Vagina (tissue), 2 donors: ENCODE results near the gene DLEC1. TPM values are rescaled to one million over a fixed set of nuclear protein-coding genes. Genes with fewer than 3 reads are reported as not detected.

Source experiments
- DNase-seq, 2 donors: peaks; one replicate each; pipeline ENCODE4 v3.0.0-alpha.2; 2017; ENCODE audit errors: extremely low spot score in 2 of 2
- H3K27ac ChIP-seq: fragments of 200-600 bp; sonication (generic); one replicate; pipeline ENCODE4 v1.5.1; 2019
- H3K27me3 ChIP-seq: fragments of 200-600 bp; sonication (generic); one replicate; pipeline ENCODE4 v1.5.1; 2019
- H3K36me3 ChIP-seq, 2 donors: fragments of 200-600 bp; sonication (generic); one replicate each; pipeline ENCODE4 v1.5.1; 2017 to 2019
- H3K4me1 ChIP-seq: fragments of 200-600 bp; sonication (generic); one replicate; pipeline ENCODE4 v1.5.1; 2019
- H3K4me3 ChIP-seq, 2 donors: fragments of 200-600 bp; sonication (generic); 1 replicate in 1 of 2; 2 replicates in 1 of 2; pipeline ENCODE4 v1.5.1; 2016 to 2019
- H3K9me3 ChIP-seq: fragments of 200-600 bp; sonication (generic); one replicate; pipeline ENCODE4 v1.5.1; 2019
- POLR2A ChIP-seq, 2 donors: fragments of 450-650 bp; IDR thresholded peaks; one replicate each; pipeline ENCODE4 v1.6.1; 2017; ENCODE audit warnings: antibody characterized with exemption in 2 of 2, mild to moderate bottlenecking in 2 of 2, moderate library complexity in 2 of 2
- POLR2AphosphoS5 ChIP-seq, 2 donors: sonication (generic); formaldehyde crosslinking; IDR thresholded peaks; one replicate each; pipeline ENCODE4 v1.9.0; 2017; ENCODE audit warnings: antibody characterized with exemption in 2 of 2, mild to moderate bottlenecking in 2 of 2, low read depth in 1 of 2; ENCODE audit not compliant: insufficient read depth in 1 of 2
- intact Hi-C: fragments of 100-400 bp; cut with DNase I; formaldehyde crosslinking; loops from one replicate; pipeline ENCODE4 v1.15.1; 2023
- total RNA-seq: library from RNA; depleted of rRNA; stranded (reverse); fragments of >200 nt; gene quantifications from one replicate; pipeline ENCODE4 v1.2.3, GENCODE V29; 2016
- TF ChIP-seq, protein P1 (sequence below), 3 experiments: fragments of 450-650 bp in 2 of 3; fragments of 200-600 bp in 1 of 3; sonication (generic) in 1 of 3; IDR thresholded peaks; one replicate each; pipeline ENCODE4 v1.5.1; 2017 to 2019; ENCODE audit warnings: antibody characterized with exemption in 3 of 3, mild to moderate bottlenecking in 2 of 3, moderate library complexity in 2 of 3

DLEC1 gene
- total RNA-seq, 1 donor from 2014 or later, result 0.25 TPM

GRCh38 chr3:38006445-38006995 lies 32.5 kb upstream of the DLEC1 start:
- H3K27me3 ChIP-seq, result no peaks in the 10 kb centered on the region
- DNase-seq, result no peak
- intact Hi-C loops, result loop anchor here (10.0 kb wide), 1 partner anchor 152 kb away; no protein-coding TSS in a partner anchor
- no peak for TF ChIP-seq POLR2AphosphoS5 (IDR thresholded peaks at IDR 0.05; ENCODE audit: insufficient read depth in 1 of 2, low read depth in 1 of 2)
- TF ChIP-seq, protein P1, sequence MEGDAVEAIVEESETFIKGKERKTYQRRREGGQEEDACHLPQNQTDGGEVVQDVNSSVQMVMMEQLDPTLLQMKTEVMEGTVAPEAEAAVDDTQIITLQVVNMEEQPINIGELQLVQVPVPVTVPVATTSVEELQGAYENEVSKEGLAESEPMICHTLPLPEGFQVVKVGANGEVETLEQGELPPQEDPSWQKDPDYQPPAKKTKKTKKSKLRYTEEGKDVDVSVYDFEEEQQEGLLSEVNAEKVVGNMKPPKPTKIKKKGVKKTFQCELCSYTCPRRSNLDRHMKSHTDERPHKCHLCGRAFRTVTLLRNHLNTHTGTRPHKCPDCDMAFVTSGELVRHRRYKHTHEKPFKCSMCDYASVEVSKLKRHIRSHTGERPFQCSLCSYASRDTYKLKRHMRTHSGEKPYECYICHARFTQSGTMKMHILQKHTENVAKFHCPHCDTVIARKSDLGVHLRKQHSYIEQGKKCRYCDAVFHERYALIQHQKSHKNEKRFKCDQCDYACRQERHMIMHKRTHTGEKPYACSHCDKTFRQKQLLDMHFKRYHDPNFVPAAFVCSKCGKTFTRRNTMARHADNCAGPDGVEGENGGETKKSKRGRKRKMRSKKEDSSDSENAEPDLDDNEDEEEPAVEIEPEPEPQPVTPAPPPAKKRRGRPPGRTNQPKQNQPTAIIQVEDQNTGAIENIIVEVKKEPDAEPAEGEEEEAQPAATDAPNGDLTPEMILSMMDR (IDR thresholded peaks at IDR 0.05), result no peak
- TF ChIP-seq POLR2A (IDR thresholded peaks at IDR 0.05), result no peak
- H3K27ac ChIP-seq, result no peak overlapping the region
- no peak overlapping the region for H3K4me3 ChIP-seq
- peaks cover 4 to 52% of the 10 kb centered on the region in 2 donors for H3K36me3 ChIP-seq
- H3K4me1 ChIP-seq, result peaks cover 28% of the 10 kb centered on the region
- H3K9me3 ChIP-seq, result no peaks in the 10 kb centered on the region

GRCh38 chr3:38007754-38008090 lies 31.3 kb upstream of the DLEC1 start:
- TF ChIP-seq POLR2AphosphoS5 (IDR thresholded peaks at IDR 0.05; ENCODE audit: insufficient read depth in 1 of 2, low read depth in 1 of 2) (no peak), POLR2A (IDR thresholded peaks at IDR 0.05) (no peak)
- TF ChIP-seq, protein P1 (IDR thresholded peaks at IDR 0.05), result no peak
- H3K36me3 ChIP-seq, result peaks cover 0 to 46% of the 10 kb centered on the region in 2 donors

GRCh38 chr3:38008191-38008701 lies 30.8 kb upstream of the DLEC1 start:
- no peak overlapping the region for H3K4me3 ChIP-seq
- no peak for DNase-seq
- H3K27me3 ChIP-seq, result no peaks in the 10 kb centered on the region
- H3K27ac ChIP-seq, result no peak overlapping the region
- intact Hi-C loops, result loop anchor here (10.0 kb wide), 1 partner anchor 153 kb away; no protein-coding TSS in a partner anchor
- H3K4me1 ChIP-seq, result peaks cover 26% of the 10 kb centered on the region
- TF ChIP-seq POLR2AphosphoS5 (IDR thresholded peaks at IDR 0.05; ENCODE audit: insufficient read depth in 1 of 2, low read depth in 1 of 2), result no peak
- TF ChIP-seq, protein P1 (IDR thresholded peaks at IDR 0.05), result no peak
- no peak for TF ChIP-seq POLR2A (IDR thresholded peaks at IDR 0.05)
- H3K36me3 ChIP-seq, result peaks cover 0 to 46% of the 10 kb centered on the region in 2 donors
- H3K9me3 ChIP-seq, result no peaks in the 10 kb centered on the region

More at GRCh38 chr3:38007754-38008090, 31.3 kb upstream of the DLEC1 start:
- intact Hi-C loops, result loop anchor here (10.0 kb wide), 1 partner anchor 153 kb away; no protein-coding TSS in a partner anchor
- DNase-seq, result no peak
- Histone ChIP-seq H3K27me3 (no peaks in the 10 kb centered on the region), H3K9me3 (no peaks in the 10 kb centered on the region), H3K27ac (no peak overlapping the region), H3K4me3 (no peak overlapping the region), H3K4me1 (peaks cover 28% of the 10 kb centered on the region)

GRCh38 chr3:38008971-38009580 lies 29.9 kb upstream of the DLEC1 start:
- Histone ChIP-seq H3K27ac (no peak overlapping the region), H3K9me3 (no peaks in the 10 kb centered on the region), H3K4me1 (peaks cover 18% of the 10 kb centered on the region), H3K36me3 (peaks cover 0 to 53% of the 10 kb centered on the region in 2 donors), H3K27me3 (no peaks in the 10 kb centered on the region), H3K4me3 (no peak overlapping the region)
- intact Hi-C loops, result loop anchor here (10.0 kb wide), 1 partner anchor 154 kb away; no protein-coding TSS in a partner anchor
- DNase-seq, result no peak
- no peak for TF ChIP-seq POLR2AphosphoS5 (IDR thresholded peaks at IDR 0.05; ENCODE audit: insufficient read depth in 1 of 2, low read depth in 1 of 2)
- TF ChIP-seq, protein P1 (IDR thresholded peaks at IDR 0.05), result no peak
- TF ChIP-seq POLR2A (IDR thresholded peaks at IDR 0.05), result no peak
